Endometrial microvascular endothelial cells (primary cell): Measurements from ENCODE around the gene SERINC5. TPM values are rescaled to one million over a fixed set of nuclear protein-coding genes. Genes with fewer than 3 reads are reported as not detected.

ENCODE experiments used
- in situ Hi-C: cut with HindIII; loops from 2 replicates; pipeline ENCODE4 v1.10.0; 2017; ENCODE audit warnings: low sequenced_read_pairs, low pct_unique_long_range_greater_than_20kb; ENCODE audit errors: inconsistent ontology term
- total RNA-seq: library from RNA; depleted of rRNA; stranded (reverse); fragments of >200 nt; gene quantifications from one replicate; pipeline ENCODE4 v1.2.3, GENCODE V29; 2015; ENCODE audit errors: inconsistent ontology term

SERINC5 gene
- total RNA-seq, 1 donor from 2014 or later, result 4.2 TPM

GRCh38 chr5:80259511-80260203 is 3.8 kb upstream of the SERINC5 start:
- in situ Hi-C loops, result no loop called here

- in situ Hi-C loops, result no loop called here
These were observed 427 bp downstream of the SERINC5 start for GRCh38 chr5:80255431-80255810.

GRCh38 chr5:80254767-80255430 is 949 bp downstream of the SERINC5 start:
- in situ Hi-C loops, result no loop called here

- in situ Hi-C loops, result no loop called here
These were observed 4.2 kb downstream of the SERINC5 start for GRCh38 chr5:80251636-80252035.

GRCh38 chr5:80250801-80251200 is 5.0 kb downstream of the SERINC5 start:
- in situ Hi-C loops, result no loop called here

- in situ Hi-C loops, result no loop called here
These were observed 5.9 kb downstream of the SERINC5 start for GRCh38 chr5:80249901-80250300.

GRCh38 chr5:80248378-80248777 is 7.5 kb downstream of the SERINC5 start:
- in situ Hi-C loops, result no loop called here

GRCh38 chr5:80246995-80247729 is 8.7 kb downstream of the SERINC5 start:
- in situ Hi-C loops, result no loop called here

GRCh38 chr5:80246001-80246758 is 9.7 kb downstream of the SERINC5 start:
- in situ Hi-C loops, result no loop called here

- in situ Hi-C loops, result no loop called here
These were observed 12.3 kb downstream of the SERINC5 start for GRCh38 chr5:80243567-80243966.

- in situ Hi-C loops, result no loop called here
These were observed 13.0 kb downstream of the SERINC5 start for GRCh38 chr5:80242849-80243248.

GRCh38 chr5:80240368-80240986 is 15.4 kb downstream of the SERINC5 start:
- in situ Hi-C loops, result no loop called here

GRCh38 chr5:80239680-80240367 is 16.0 kb downstream of the SERINC5 start:
- in situ Hi-C loops, result no loop called here

- in situ Hi-C loops, result no loop called here
These were observed 16.8 kb downstream of the SERINC5 start for GRCh38 chr5:80238778-80239679.

- in situ Hi-C loops, result no loop called here
These were observed 17.8 kb downstream of the SERINC5 start for GRCh38 chr5:80238097-80238496.

- in situ Hi-C loops, result no loop called here
These were observed 18.6 kb downstream of the SERINC5 start for GRCh38 chr5:80237243-80237642.

- in situ Hi-C loops, result no loop called here
These were observed 21.5 kb downstream of the SERINC5 start for GRCh38 chr5:80234116-80234948.
